ACHN (cell line): Measurements from ENCODE around the gene MAP4K1.
"Not testable (repeated sequence)": the region's sequence is repeated elsewhere in the genome, so short reads cannot be mapped to it uniquely, and the experiment has no call there.

Experiments
- DNase-seq: peaks from one replicate; pipeline ENCODE4 v3.0.0-alpha.2; 2015
- in situ Hi-C: cut with HindIII; loops from 2 replicates; pipeline ENCODE4 v1.10.0; 2017; ENCODE audit warnings: low sequenced_read_pairs, low pct_ligation_motif_present, low pct_unique_long_range_greater_than_20kb

The MAP4K1 gene

DNA sequence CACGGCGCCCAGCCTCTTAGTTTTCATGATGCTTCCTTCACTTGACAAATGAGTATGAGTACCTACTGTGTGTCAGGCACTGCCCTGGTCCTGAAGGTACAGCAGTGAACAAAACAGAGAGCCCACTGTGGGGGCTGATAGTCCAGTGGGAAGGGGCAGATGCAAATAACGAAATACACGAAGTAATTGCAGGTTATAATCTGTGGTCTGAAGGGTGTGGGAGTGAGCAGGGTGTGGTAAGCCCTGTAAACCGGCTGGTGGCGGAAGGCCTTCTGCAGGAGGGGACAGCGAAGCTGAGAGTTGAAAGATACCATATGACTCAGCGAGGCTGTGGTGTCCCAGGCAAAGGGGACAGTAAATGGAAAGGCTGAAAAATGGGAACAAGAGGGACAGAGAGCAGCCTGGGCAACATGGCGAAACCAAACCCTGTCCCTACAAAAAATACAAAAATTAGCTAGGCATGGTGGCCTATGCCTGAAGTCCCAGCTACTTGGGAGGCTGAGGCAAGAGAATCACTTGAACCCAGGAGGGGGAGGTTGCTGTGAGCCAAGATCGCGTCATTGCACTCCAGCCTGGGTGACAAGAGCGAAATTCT lies 60.5 kb downstream of the MAP4K1 start:
- in situ Hi-C loops = no loop called here
- DNase-seq = no peak

DNA sequence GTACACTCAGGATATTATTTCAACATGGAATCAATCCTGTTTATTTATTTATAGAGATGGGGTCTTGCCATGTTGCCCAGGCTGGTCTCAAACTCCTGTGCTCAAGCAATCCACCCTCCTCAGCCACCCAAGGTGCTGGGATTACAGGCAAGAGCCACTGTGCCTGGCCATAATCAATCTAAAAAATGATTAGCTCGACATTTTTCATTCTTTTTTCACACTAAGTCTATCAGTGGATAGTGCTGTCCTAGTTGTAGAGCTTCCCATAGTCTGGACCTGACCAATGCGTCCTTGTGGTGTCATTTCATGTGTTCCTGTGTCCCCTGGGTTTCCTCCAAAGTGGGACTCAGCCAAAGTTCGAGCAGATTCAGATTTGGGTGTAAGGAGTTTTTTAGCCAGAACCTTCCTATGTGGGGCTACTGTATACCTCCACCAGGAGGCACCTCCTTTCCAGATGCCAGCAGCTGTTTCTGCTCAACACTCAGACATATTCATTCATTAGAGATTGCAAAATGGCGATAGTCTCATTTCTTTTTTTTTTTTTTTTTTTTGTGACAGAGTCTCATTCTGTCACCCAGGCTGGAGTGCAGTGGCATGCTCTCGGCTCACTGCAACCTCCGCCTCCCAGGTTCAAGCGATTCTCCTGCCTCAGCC lies 61.1 kb downstream of the MAP4K1 start:
- in situ Hi-C loops = no loop called here
- no peak for DNase-seq

DNA sequence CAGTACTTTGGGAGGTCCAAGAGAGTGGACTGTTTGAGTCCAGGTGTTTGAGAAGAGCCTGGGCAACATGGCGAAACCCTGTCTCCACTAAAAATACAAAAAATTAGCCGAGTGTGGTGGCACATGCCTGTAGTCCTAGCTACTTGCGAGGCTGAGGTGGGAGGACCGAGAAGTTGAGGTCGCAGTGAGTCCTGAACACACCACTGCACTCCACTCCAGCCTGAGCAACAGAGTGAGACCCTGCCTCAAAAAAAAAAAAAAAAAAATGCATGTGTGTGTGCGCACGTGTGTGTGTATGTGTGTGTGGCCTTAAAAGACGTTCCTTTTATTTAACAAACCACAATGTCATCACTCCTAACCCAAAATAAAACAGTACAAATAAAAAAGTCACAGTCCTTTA lies 62.6 kb downstream of the MAP4K1 start:
- no peak for DNase-seq
- in situ Hi-C loops = no loop called here

DNA sequence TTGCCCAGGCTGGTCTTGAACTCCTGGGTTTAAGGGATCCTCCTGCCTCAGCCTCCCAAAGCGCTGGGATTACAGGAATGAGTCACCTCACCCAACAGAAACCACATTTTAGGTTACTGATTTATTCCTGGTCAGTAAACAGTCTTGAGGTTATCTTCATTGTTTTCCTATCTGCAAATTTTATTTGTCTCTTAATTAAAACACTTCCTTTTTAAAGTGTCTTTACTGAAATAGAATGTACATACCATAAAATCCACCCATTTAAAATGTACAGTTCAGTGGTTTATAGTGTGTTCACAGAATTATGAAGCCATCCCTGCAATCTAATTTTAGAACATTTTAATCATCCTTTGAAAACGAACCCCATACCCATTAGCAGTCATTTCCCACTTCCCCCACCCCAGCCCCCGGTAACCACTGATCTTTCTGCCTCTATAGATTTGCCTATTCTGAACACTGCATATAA lies 63.0 kb downstream of the MAP4K1 start:
- in situ Hi-C loops = no loop called here
- no peak for DNase-seq

DNA sequence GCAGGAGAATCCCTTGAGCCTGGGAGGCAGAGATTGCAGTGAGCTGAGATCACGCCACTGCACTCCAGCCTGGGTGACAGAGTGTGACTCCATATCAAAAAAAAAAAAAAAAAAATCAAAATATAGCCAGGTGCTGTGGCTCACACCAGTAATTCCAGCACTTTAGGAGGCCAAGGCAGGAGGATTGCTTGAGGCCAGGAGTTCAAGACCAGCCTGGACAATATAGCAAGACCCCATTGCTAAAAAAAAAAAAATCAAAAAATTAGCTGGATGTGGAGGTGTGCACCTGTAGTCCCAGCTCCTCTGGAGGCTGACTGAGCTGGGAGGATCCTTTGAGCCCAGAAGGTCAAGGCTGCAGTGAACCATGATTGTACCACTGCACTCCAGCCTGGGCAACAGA lies 64.5 kb downstream of the MAP4K1 start:
- DNase-seq, in situ Hi-C loops: not testable (repeated sequence)

DNA sequence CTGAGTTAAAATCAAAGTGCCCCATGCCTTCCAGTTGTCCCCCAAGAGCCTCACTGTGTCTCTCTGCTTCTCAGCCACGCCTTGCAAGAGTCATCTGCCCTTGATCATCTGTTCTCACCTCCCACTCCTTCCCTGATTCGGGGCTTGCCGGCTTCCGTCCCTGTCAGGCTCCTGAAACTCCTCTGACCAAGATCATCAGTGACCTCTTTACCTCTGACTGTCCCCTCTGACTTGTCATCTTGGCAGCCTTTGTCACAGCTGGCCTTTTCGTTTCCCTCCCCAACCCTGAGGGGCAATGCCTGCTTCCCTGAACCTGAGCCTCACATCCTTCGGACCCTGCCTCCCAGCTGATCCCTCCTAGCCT lies 66.3 kb downstream of the MAP4K1 start:
- in situ Hi-C loops = no loop called here
- DNase-seq = no peak

DNA sequence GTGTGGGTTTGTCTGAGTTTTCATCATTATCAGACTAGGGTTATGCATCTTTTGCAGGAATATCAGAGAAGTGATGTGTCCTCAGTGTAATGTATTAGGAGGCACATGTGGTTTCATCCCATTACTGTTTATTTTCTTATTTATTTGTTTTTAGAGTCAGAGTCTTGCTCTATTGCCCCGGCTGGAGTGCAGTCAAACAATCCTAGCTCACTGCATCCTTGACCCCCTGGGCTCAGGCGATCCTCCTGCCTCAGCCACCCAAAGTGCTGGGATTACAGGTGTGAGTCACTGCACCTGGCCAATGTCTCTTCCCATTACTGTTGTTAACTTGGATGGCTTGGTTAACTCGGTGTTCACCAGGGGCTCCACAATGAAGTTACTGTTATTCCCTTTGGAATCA lies 67.4 kb downstream of the MAP4K1 start:
- no peak for DNase-seq
- in situ Hi-C loops = no loop called here

DNA sequence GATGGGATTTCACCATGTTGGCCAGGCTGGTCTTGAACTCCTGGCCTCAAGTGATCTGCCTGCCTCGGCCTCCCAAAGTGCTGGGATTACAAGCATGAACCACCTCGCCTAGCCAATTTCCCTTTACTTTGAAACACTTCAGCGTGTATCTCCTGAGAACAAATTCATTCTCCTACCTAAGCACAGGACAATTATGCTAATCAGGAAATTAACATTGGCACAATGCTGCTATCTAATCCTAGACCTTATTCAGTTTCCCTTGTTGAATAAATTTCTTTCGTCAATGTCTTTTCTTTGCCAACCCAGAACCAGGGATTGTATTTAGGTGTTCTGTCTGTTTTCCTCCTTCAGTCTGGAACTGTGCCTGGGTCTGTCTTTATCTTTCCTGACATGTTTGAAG lies 67.8 kb downstream of the MAP4K1 start:
- no peak for DNase-seq
- in situ Hi-C loops = no loop called here

DNA sequence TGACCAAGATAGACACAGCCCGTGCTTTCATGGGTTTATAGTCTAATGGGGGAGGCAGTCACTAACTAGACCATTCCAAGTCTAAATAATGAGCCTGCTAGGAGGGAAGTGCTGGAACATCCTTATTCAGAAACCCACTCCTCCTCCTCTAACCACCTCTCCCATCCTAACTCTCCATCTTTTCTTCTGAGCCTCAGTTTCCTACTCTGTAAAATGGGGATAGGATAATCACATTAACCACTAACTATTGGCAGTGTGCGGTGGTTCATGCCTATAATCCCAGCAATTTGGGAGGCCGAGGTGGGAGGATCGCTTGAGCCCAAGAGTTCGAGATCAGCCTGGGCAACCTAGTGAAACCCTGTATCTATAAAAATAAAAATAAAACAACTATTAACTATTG lies 68.7 kb downstream of the MAP4K1 start:
- DNase-seq = no peak
- in situ Hi-C loops = no loop called here

DNA sequence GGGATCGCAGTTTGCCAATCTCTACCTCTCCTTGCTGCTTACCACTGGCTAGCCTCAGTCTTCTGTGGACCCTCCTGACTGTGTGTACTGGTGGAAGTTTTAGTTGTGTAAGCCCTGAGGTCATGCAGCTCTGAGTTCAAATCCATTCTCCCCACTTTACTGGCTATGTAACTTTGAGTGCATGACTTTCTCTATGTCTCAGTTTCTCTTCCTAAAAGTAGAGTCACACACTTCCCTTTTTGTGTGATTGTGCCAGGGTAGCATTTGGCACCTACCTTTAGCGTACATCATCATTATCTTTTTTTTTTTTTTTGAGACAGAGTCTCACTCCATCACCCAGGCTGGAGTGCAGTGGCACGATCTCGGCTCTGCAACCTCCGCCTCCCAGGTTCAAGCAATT lies 70.3 kb downstream of the MAP4K1 start:
- in situ Hi-C loops = no loop called here
- DNase-seq = no peak

DNA sequence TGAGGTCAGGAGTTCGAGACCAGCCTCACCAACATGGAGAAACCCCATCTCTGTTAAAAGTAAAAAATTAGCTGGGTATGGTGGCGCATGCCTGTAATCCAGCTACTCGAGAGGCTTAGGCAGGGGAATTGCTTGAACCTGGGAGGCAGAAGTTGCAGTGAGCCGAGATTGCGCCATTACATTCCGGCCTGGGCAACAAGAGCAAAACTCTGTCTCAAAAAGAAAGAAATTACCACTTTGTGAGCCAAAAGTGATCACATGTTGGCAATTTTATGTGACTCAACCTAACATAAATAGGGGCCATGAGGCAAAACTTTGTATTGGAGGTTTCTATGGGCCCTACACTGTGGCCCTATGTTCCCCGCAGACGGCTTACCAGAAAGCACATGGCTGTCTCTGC lies 72.2 kb downstream of the MAP4K1 start:
- DNase-seq = no peak
- in situ Hi-C loops = no loop called here

DNA sequence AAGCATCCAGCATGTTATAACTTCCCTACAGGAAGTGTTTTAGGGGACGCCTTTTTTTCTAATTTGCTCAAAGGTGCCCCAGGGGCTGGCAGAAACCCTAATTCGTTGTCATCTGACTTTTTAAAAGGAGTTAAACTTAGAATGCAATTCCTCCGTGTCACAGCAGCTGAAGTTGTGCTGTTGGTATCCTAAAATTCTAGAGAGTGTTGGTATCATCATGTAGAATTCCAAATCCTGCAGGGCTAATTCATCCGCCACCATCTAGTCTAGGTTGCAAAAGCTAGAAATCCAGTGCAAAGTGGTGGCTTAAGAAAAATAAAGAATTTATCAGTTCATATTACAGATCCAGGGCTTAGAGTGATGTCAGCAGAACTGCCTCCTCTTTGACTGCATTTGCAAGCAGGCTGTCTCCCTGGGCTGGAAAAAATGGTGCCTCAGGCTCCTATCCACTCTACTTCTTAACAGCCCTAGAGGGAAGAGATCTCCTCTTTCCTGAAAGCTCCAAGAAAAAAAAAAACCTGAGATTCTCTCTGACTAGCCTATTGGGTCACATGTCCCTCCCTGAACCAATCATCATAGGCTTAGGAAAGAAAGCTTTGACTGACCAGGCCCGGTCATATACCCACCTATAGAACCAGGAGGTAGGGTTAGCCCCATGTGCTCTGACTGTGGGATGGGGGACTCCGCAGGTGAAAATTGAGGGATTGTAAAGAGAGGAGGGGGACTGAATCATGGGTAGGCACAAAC lies 73.0 kb downstream of the MAP4K1 start:
- in situ Hi-C loops = no loop called here
- no peak for DNase-seq

DNA sequence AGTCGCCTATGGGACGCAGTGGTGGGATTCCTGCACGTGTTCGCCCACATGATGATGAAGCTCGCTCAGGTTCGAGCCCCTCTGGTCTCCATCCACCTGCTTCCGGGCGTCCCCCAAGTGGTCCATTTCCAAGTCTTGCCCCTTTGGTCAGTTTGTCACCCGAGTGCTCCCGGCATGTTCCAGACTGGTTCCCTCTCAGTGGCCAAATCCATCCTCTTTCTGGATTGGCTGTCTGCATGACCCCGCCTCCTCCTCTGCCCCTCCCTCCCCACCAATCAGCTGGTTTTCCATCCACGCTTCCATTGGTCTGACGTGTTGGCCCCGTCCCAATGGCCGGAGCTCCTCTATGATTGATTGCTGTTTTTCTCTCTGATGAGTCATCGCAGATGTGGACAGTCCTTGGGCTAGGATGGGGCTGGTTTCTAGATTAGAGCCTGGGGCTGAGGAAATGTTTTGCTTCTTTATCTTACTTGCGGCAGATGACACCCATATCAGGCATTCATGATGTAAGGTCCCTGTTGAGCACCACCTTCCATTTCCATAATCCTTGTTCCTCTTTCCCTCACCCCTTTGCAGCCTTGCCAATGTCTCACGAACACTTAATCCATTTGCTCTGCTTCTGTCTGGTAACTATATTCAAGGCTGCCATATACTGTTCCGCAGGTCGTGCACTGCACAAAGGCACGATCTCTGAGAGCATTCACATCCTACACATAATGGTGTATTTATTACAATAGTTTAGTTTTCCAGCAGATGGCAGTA lies 73.8 kb downstream of the MAP4K1 start:
- peak; percentile 81 for DNase-seq
- in situ Hi-C loops = no loop called here

DNA sequence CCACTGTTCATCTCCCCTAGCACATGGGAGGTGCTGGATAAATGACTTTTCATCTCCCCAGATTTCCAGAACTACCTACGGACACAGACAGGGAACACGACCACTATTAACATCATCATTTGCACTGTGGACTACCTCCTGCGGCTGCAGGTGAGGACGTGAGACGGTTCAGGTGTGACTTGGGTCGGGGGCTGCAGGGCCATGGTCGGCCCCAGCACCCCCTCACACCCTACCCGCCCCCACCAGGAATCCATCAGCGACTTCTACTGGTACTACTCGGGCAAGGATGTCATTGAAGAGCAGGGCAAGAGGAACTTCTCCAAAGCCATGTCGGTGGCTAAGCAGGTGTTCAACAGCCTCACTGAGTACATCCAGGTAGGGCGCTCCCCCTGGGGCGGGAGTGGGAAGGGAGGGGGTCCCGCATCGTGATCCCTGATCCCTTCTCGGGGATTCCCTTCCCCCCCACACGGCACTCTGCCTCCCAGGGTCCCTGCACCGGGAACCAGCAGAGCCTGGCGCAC lies 74.4 kb downstream of the MAP4K1 start:
- in situ Hi-C loops = no loop called here
- DNase-seq = no peak

DNA sequence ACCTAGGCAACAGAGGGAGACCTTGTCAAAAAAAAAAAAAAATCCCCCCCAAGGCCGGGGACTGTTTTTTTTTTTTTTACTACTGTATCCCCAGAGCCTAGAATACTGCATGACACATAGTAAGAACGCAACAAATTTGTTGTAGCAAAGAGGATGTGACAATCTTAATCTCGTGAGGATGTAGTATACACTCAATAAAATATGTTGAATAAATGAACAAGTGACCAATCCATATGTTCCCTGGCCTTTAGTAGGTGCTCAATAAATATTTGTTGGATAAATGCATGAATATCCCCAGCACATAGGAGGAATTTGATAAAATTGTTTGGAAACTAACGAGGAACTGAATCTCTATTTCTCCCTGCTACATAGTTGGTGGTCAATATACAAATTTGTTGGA lies 75.7 kb downstream of the MAP4K1 start:
- no peak for DNase-seq
- in situ Hi-C loops = no loop called here

DNA sequence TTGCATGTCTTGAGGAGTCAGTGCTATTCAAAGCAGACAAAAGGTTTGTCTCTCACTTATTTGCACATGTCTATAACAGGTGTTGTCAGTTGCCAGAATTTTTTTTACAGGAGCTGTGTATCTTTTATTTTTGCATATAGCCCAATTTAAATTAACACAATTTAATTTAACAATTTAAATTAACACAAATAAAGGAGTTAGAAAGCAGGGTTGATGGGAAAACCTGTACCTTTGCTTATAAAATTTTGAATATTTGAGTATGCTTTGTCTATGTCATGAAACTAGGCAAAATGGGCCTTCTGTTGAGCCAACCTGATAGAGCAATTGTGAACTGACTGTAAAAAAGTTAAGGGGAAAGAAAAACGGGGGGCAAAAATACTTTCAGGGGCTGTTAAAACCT lies 78.0 kb downstream of the MAP4K1 start:
- in situ Hi-C loops = no loop called here
- DNase-seq = no peak

DNA sequence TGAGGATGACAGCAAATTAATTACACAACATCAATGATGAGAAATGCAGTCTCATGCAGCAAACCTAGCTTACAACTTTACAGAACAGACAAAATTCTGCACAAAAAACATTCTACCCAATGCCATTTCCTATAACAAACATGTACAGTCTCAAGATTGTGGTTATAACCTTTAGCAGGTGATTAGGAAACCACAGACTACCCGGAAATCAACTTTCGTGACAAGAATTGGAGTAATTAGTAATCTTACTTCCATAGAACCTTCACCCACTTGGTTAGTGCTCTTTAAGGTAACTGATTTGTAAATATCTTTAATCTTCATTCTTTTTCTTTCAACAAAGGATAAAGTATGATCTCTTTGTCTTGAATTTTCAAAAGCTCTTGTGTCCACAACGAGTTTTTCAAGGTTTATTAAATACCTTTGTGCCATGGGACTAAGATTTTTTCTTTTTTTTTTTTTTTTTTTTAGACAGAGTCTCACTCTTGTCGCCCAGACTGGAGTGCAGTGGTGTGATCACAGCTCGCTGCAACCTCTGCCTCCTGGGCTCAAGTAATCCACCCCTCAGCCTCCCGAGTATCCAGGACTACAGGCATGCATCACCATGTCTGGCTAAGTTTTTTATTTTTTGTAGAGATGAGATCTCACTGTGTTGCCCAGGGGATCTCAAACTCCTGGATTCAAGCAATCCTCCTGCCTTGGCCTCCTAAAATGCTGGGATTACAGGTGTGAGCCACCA lies 78.8 kb downstream of the MAP4K1 start:
- no peak for DNase-seq
- in situ Hi-C loops = no loop called here

DNA sequence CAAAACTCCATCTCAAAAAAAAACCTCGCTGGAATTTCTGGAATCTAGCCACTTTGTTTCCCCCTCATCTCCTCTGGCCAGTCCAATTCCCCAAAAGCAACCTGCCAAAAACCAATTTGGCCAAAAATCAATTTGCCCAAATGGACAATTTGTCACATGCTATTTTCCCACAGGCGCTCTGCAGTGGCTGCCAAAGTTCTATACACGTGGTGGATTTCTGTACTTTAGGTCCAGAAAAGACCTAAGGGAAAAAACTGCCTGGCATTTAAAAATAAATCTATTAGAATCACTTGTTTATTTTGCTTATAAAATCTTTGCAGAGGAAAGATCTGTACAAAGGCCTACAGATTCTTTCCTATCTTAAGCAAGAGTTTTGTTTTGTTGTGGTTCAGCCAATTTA lies 79.4 kb downstream of the MAP4K1 start:
- in situ Hi-C loops = no loop called here

More for the DNA sequence above, 79.4 kb downstream of the MAP4K1 start:
- no peak for DNase-seq
